Stimulated activated CD4-positive, alpha-beta T cell treated with anti-CD3 and anti-CD28 coated beads, TNF-alpha, amount 100 ng/mL, for 1 hour (primary cell): ENCODE results near the gene FTO.

Source experiments
- DNase-seq, 3 donors: peaks; one replicate each; pipeline ENCODE4 v3.0.0-alpha.2; 2020; ENCODE audit warnings: low read depth in 3 of 3, low spot score in 1 of 3

FTO gene

GRCh38 chr16:53924331-53925106 lies 220.6 kb downstream of the FTO start:
- DNase-seq, result no peak

GRCh38 chr16:53925107-53925410 lies 221.1 kb downstream of the FTO start:
- no peak for DNase-seq

GRCh38 chr16:53925526-53925925 lies 221.6 kb downstream of the FTO start:
- no peak for DNase-seq

- DNase-seq, result no peak
Measured at GRCh38 chr16:53926209-53926608, 222.3 kb downstream of the FTO start.

GRCh38 chr16:53932975-53933374 lies 229.0 kb downstream of the FTO start:
- no peak for DNase-seq

- no peak for DNase-seq
Measured at GRCh38 chr16:53933407-53933806, 229.5 kb downstream of the FTO start.

- DNase-seq, result no peak
Measured at GRCh38 chr16:53936052-53936451, 232.1 kb downstream of the FTO start.

- no peak for DNase-seq
Measured at GRCh38 chr16:53936529-53936928, 232.6 kb downstream of the FTO start.

GRCh38 chr16:53937161-53937880 lies 233.4 kb downstream of the FTO start:
- no peak for DNase-seq

GRCh38 chr16:53944025-53944424 lies 240.1 kb downstream of the FTO start:
- no peak for DNase-seq

- DNase-seq, result no peak
Measured at GRCh38 chr16:53945996-53946395, 242.0 kb downstream of the FTO start.

GRCh38 chr16:53946746-53947386 lies 242.9 kb downstream of the FTO start:
- no peak for DNase-seq

- no peak for DNase-seq
Measured at GRCh38 chr16:53947642-53948041, 243.7 kb downstream of the FTO start.

GRCh38 chr16:53948326-53948725 lies 244.4 kb downstream of the FTO start:
- no peak for DNase-seq

- no peak for DNase-seq
Measured at GRCh38 chr16:53948734-53949430, 244.9 kb downstream of the FTO start.

- no peak for DNase-seq
Measured at GRCh38 chr16:53949715-53950410, 245.9 kb downstream of the FTO start.

GRCh38 chr16:53950677-53951076 lies 246.7 kb downstream of the FTO start:
- DNase-seq, result no peak

- no peak for DNase-seq
Measured at GRCh38 chr16:53952215-53953208, 248.6 kb downstream of the FTO start.

- DNase-seq, result no peak
Measured at GRCh38 chr16:53953336-53953735, 249.4 kb downstream of the FTO start.
